T-helper 22 cell (primary cell): ENCODE results near the gene GPX6.
"Not testable (repeated sequence)": the region's sequence is repeated elsewhere in the genome, so short reads cannot be mapped to it uniquely, and the experiment has no call there.

Experiments used
- DNase-seq: peaks from one replicate; pipeline ENCODE4 v3.0.0-alpha.2; 2020; ENCODE audit warnings: low read depth

GPX6 gene

DNA sequence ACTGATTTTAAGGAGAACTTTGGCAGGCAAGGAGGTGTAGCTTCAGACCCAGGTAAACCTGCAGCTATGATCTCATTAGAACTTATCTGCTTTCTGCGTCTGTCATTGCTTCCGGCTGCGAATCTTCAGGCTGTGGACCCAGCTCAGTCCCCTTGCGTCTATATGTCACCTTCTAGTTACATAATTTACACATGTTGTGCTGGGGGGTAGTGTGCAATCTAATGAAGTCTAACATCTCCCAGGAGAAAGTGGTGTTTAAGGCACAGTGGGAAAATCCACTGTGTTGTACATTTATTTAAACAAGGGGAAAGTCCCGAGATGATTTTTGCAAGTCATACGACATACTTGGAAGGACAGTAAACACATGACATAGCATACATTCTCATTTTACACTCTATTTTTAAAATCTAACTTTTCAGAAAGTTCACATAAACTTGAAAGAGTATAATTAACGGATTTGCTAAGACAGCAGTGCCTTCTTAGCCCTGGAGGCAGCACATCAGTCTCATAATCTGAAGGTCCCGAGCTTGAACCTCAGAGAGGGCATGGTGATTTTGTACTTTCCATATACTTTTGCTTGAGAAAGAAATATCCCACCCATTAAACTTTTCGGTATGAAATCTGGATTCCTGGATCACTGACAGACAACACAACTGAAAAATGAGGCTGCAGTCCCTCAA is 35.2 kb downstream of the GPX6 start:
- DNase-seq, result no peak

DNA sequence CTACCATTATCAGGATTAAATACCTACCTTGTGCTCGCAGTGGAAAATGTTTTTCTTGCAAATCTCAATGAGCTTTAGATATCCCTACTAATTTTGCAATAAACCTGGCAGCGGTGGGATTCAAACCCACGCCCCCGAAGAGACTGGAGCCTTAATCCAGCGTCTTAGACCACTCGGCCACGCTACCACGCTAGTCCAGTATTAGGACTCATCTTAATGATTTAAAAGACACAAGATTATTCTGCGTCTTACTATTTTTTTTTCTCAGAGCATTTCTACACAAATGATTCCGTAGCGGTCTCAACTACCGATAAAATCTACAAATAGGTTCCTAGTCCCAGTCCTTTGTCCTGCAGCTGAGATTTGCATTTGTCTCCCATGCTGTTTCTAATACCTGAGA is 37.1 kb downstream of the GPX6 start:
- no peak for DNase-seq

DNA sequence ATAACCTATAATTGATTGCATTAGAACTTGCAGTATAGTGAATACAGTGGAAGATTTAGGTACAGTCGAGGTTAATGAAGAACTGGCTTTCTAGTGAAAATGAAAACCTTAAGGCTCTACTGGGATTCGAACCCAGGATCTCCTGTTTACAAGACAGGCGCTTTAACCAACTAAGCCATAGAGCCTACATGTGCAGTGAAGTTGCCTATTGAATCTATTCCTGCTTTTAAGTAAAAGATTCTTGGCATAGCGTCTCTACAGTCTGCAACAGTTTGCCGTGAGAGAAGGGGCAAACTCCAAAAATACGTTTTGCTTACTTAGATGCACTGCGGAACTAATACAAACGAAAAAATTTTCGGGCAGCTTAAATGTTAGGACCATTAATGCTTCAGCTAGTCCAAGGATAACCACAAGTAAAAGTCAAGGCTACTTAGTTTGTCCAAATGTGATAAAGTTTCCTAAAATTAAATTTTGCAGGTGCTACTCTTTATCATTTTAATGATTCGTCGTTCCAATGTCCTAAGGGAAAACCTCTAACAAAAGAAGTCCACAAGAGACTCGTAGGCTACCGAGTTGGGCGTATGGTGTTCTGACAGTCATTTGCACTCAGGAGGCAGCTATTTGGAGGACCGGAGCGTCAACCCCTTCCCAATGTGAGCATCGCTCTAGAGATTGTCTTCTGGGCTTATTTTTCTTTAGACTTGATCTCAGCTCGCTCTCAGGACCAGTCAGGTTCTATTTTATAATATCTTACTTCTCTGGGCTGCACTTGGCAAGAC is 41.0 kb downstream of the GPX6 start:
- DNase-seq, result no peak

DNA sequence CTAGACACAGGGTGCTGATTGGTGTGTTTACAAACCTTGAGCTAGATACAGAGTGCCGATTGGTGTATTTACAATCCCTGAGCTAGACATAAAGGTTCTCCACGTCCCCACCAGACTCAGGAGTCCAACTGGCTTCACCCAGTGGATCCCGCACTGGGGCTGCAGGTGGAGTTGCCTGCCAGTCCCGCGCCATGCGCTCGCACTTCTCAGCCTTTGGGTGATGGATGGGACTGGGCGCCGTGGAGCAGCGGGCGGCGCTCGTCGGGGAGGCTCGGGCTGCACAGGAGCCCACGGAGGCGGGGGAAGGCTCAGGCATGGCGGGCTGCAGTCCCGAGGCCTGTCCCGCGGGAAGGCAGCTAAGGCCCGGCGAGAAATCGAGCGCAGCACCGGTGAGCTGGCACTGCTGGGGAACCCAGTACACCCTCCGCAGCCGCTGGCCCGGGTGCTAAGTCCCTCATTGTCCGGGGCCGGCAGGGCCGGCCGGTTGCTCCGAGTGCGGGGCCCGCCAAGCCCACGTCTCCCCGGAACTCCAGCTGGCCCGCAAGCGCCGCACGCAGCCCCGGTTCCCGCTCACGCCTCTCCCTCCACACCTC is 46.3 kb downstream of the GPX6 start:
- not testable (repeated sequence) for DNase-seq

DNA sequence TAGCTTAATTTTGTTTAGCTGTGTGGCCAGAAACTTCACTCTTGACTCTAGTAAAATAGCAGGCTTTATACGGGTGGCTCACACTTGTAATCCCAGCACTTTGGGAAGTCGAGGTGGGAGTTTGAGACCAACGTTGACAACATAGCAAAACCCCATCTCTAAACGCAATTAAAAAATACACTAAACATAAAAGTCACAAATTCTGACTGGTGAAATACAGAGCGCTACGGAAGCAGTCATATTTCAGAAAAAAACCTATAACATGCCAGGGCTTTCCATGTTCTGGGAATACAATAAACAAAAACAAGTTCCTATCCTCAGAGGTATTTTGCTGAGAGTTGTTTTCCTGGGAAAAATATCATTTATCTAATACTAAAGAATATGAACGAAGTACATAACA is 47.5 kb downstream of the GPX6 start:
- DNase-seq, result no peak

DNA sequence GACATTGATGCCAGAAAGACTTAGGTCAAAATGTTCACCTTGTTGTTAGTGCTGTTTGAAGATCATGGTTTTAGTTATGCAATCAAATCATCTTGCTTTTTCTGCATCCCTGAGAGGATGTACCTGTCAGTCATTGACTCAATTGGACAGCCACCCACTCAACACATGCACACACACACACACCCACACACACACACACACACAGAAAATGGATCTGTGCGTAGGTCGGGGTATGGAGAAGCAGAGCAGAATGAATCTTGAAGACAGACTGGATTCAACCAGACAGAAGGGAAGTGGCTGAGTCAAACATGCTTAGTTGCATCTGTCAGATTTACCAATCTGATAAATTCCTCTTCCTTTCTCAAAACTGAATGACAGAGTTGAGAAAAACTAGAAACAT is 53.2 kb downstream of the GPX6 start:
- DNase-seq, result no peak

DNA sequence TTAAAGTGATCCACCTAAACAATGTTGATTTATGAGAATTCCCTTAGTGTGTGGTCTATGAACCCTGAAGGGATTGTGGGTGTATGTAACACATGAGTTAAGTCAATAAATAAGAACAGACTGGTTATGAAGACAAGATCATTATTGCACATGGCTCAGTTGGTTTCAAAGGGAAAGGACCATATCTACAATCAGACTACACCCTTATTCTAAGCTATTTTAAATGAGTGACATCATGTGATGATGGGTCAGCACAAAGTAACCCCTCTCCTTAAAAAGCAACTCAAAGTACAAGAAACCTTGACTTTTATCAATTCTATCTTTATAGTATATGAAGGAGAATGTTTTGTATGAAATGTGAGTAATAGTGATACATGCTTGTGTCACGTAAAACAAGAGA is 57.0 kb downstream of the GPX6 start:
- no peak for DNase-seq
